COLO829 (cell line): ENCODE results near the gene TXNDC17.
"Not testable (repeated sequence)": the region's sequence is repeated elsewhere in the genome, so short reads cannot be mapped to it uniquely, and the experiment has no call there.

Source experiments
- DNase-seq: peaks from one replicate; pipeline ENCODE4 v3.0.0; 2012; ENCODE audit warnings: low spot score

Gene TXNDC17

GRCh38 chr17:6683730-6684459 lies 43.0 kb downstream of the TXNDC17 start:
- DNase-seq: no peak

DNA sequence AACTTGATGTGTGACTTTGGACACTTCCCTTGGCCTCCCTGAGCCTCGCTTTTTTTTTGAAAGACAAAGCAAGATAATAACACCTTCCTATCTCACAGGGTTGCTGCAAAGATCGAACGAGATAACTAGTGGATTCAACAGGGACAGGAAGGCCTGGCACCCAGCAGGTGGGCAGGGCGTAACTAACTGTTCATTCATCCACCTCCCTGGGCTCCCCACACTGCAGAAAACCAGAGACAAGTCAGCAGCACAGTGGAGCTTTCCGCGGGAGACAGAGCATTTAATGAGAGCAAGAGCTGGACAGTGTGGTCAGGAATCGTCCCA lies 43.6 kb downstream of the TXNDC17 start:
- DNase-seq: no peak

GRCh38 chr17:6684881-6685767 lies 44.3 kb downstream of the TXNDC17 start:
- DNase-seq: no peak

DNA sequence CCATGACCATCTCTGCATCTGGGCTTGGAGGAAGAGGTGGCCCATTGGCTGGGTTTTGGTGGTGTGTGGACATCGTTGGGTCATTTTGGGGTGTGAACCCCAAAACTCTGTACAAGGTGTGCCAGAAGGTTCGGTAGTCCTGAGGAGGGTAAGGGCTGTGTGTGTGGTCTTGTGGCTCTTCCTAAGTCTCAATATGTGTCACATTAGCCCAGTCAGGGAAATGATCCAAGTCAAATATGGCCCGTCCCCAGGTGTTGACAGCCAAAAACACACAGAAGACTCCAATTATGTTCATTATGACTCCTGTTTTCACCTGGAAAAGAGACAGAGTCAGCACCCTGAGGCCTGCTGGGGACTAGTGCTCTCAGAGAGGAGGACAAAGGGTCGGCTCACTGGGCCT lies 45.2 kb downstream of the TXNDC17 start:
- no peak for DNase-seq

GRCh38 chr17:6688944-6689343 lies 48.1 kb downstream of the TXNDC17 start:
- DNase-seq: no peak

GRCh38 chr17:6690641-6691040 lies 49.8 kb downstream of the TXNDC17 start:
- DNase-seq: no peak

- DNase-seq: no peak
Measured at GRCh38 chr17:6691546-6691945, 50.7 kb downstream of the TXNDC17 start.

GRCh38 chr17:6691958-6692357 lies 51.1 kb downstream of the TXNDC17 start:
- not testable (repeated sequence) for DNase-seq
